H9 (cell line): ENCODE measurements around the gene TRIM59. TPM values are rescaled to one million over a fixed set of nuclear protein-coding genes. Genes with fewer than 3 reads are reported as not detected.

ENCODE experiments used
- DNase-seq: peaks from one replicate; pipeline ENCODE4 v3.0.0-alpha.2; 2017
- H2AFZ ChIP-seq: one replicate; pipeline ENCODE4 v1.6.1; 2013; ENCODE audit warnings: mild to moderate bottlenecking, low read length, control low read depth, moderate library complexity
- H2AK5ac ChIP-seq: 2 replicates; pipeline ENCODE4 v1.6.1; 2013; ENCODE audit warnings: low read length, control low read depth, mixed read lengths; ENCODE audit not compliant: insufficient read length
- H2BK120ac ChIP-seq: one replicate; pipeline ENCODE4 v1.6.1; 2013; ENCODE audit warnings: low read depth, mild to moderate bottlenecking, low read length, control low read depth, inconsistent platforms; ENCODE audit not compliant: poor library complexity, severe bottlenecking
- H2BK12ac ChIP-seq: 2 replicates; pipeline ENCODE4 v1.6.1; 2013; ENCODE audit warnings: low read length, control low read depth, mixed read lengths, low read depth; ENCODE audit not compliant: insufficient read length
- H2BK15ac ChIP-seq: 2 replicates; pipeline ENCODE4 v1.6.1; 2013; ENCODE audit warnings: low read depth, low read length, control low read depth
- H2BK20ac ChIP-seq: one replicate; pipeline ENCODE4 v1.6.1; 2013; ENCODE audit warnings: low read depth, mild to moderate bottlenecking, low read length, control low read depth, inconsistent platforms; ENCODE audit not compliant: poor library complexity, severe bottlenecking
- H2BK5ac ChIP-seq: 2 replicates; pipeline ENCODE4 v1.6.1; 2013; ENCODE audit warnings: low read length, control low read depth, mixed read lengths; ENCODE audit not compliant: insufficient read length
- H3K14ac ChIP-seq: 2 replicates; pipeline ENCODE4 v1.6.1; 2013; ENCODE audit warnings: low read length, control low read depth; ENCODE audit not compliant: insufficient read depth
- H3K18ac ChIP-seq: 2 replicates; pipeline ENCODE4 v1.6.1; 2013; ENCODE audit warnings: low read depth, mild to moderate bottlenecking, mixed read lengths, low read length, control low read depth; ENCODE audit not compliant: insufficient read length
- H3K23ac ChIP-seq: 2 replicates; pipeline ENCODE4 v1.6.1; 2013; ENCODE audit warnings: low read length, control low read depth, mixed read lengths, low read depth; ENCODE audit not compliant: insufficient read length
- H3K23me2 ChIP-seq: 2 replicates; pipeline ENCODE4 v1.6.1; 2013; ENCODE audit warnings: low read depth, mild to moderate bottlenecking, mixed read lengths, low read length, control low read depth; ENCODE audit not compliant: insufficient read length, poor library complexity, severe bottlenecking
- H3K27ac ChIP-seq: 2 replicates; pipeline ENCODE4 v1.5.1; 2013; ENCODE audit warnings: low read length, control low read depth, mixed read lengths, low read depth; ENCODE audit not compliant: insufficient read length
- H3K27me3 ChIP-seq: 2 replicates; pipeline ENCODE4 v1.6.1; 2013; ENCODE audit warnings: low read length, control low read depth, inconsistent platforms; ENCODE audit not compliant: insufficient read depth
- H3K4ac ChIP-seq: 2 replicates; pipeline ENCODE4 v1.6.1; 2013; ENCODE audit warnings: low read depth, mild to moderate bottlenecking, control low read depth, inconsistent platforms, low read length, moderate library complexity
- H3K4me1 ChIP-seq: 2 replicates; pipeline ENCODE4 v1.6.1; 2013; ENCODE audit warnings: low read length, control low read depth, inconsistent platforms; ENCODE audit not compliant: insufficient read depth
- H3K4me2 ChIP-seq: 2 replicates; pipeline ENCODE4 v1.6.1; 2013; ENCODE audit warnings: low read length, control low read depth, mixed read lengths; ENCODE audit not compliant: insufficient read length, insufficient read depth
- H3K56ac ChIP-seq: 2 replicates; pipeline ENCODE4 v1.6.1; 2013; ENCODE audit warnings: low read depth, mild to moderate bottlenecking, mixed read lengths, low read length, control low read depth; ENCODE audit not compliant: insufficient read length
- H3K79me1 ChIP-seq: 2 replicates; pipeline ENCODE4 v1.6.1; 2013; ENCODE audit warnings: low read depth, mild to moderate bottlenecking, moderate library complexity, low read length, control low read depth, inconsistent platforms; ENCODE audit not compliant: insufficient read depth, poor library complexity, severe bottlenecking
- H3K79me2 ChIP-seq: 2 replicates; pipeline ENCODE4 v1.6.1; 2013; ENCODE audit warnings: low read length, control low read depth, inconsistent platforms; ENCODE audit not compliant: insufficient read depth
- H3K9ac ChIP-seq: 2 replicates; pipeline ENCODE4 v1.6.1; 2013; ENCODE audit warnings: low read length, control low read depth, mixed read lengths; ENCODE audit not compliant: insufficient read length; ENCODE audit errors: extremely low read depth
- H3K9me3 ChIP-seq: one replicate; pipeline ENCODE4 v1.6.1; 2013; ENCODE audit warnings: low read depth, low read length, inconsistent platforms; ENCODE audit not compliant: control insufficient read depth
- H3T11ph ChIP-seq: one replicate; pipeline ENCODE4 v1.6.1; 2013; ENCODE audit warnings: mild to moderate bottlenecking, low read length, control low read depth, inconsistent platforms
- H4K20me1 ChIP-seq: one replicate; pipeline ENCODE4 v1.6.1; 2013; ENCODE audit not compliant: control insufficient read depth, insufficient read length, insufficient read depth
- H4K5ac ChIP-seq: 2 replicates; pipeline ENCODE4 v1.6.1; 2013; ENCODE audit warnings: low read depth, mild to moderate bottlenecking, mixed read lengths, low read length, control low read depth; ENCODE audit not compliant: insufficient read length
- H4K8ac ChIP-seq: replicated peaks from 2 replicates; pipeline ENCODE4 v1.6.1; 2013; ENCODE audit warnings: low read length, control low read depth, mixed read lengths, low read depth; ENCODE audit not compliant: insufficient read length
- H4K91ac ChIP-seq: 2 replicates; pipeline ENCODE4 v1.6.1; 2013; ENCODE audit warnings: low read depth, mild to moderate bottlenecking, moderate library complexity, mixed read lengths, low read length, control low read depth; ENCODE audit not compliant: insufficient read length
- H3K27ac Mint-ChIP-seq, 3 experiments: 2 replicates in 2 of 3; 3 replicates in 1 of 3; pipeline ENCODE4 v1.8.0; 2020 to 2021; ENCODE audit warnings: mixed read lengths in 3 of 3, mild to moderate bottlenecking in 1 of 3, moderate library complexity in 1 of 3
- H3K27me3 Mint-ChIP-seq: 2 replicates; pipeline ENCODE4 v1.8.0; 2021; ENCODE audit warnings: low read depth, mild to moderate bottlenecking, moderate library complexity, mixed read lengths
- H3K36me3 Mint-ChIP-seq, 3 experiments: 2 replicates in 2 of 3; 3 replicates in 1 of 3; pipeline ENCODE4 v1.8.0; 2020 to 2021; ENCODE audit warnings: low read depth in 3 of 3, mixed read lengths in 3 of 3; ENCODE audit not compliant: insufficient read depth in 1 of 3
- H3K4me1 Mint-ChIP-seq, 2 experiments: 2 replicates each; pipeline ENCODE4 v1.8.0; 2020; ENCODE audit warnings: mixed read lengths in 2 of 2
- H3K4me3 Mint-ChIP-seq, 2 experiments: 2 replicates in 1 of 2; 3 replicates in 1 of 2; pipeline ENCODE4 v1.8.0; 2020 to 2021; ENCODE audit warnings: mild to moderate bottlenecking in 2 of 2, mixed read lengths in 2 of 2, moderate library complexity in 1 of 2
- H3K9me3 Mint-ChIP-seq, 2 experiments: 2 replicates in 1 of 2; 3 replicates in 1 of 2; pipeline ENCODE4 v1.8.0; 2020; ENCODE audit warnings: mild to moderate bottlenecking in 2 of 2, mixed read lengths in 2 of 2, moderate library complexity in 1 of 2
- total RNA-seq: library from RNA; stranded (reverse); gene quantifications from 2 replicates; pipeline ENCODE4 v1.2.1, GENCODE V29; 2021
- TF ChIP-seq, protein P1 (sequence below): fragments of 200-600 bp; sonication (generic); conservative IDR thresholded peaks from 3 replicates; pipeline ENCODE4 v1.8.0; 2021; ENCODE audit warnings: antibody characterized with exemption, mild to moderate bottlenecking

TRIM59 gene
- total RNA-seq, 1 experiment from 2014 or later: 47.6 TPM

DNA sequence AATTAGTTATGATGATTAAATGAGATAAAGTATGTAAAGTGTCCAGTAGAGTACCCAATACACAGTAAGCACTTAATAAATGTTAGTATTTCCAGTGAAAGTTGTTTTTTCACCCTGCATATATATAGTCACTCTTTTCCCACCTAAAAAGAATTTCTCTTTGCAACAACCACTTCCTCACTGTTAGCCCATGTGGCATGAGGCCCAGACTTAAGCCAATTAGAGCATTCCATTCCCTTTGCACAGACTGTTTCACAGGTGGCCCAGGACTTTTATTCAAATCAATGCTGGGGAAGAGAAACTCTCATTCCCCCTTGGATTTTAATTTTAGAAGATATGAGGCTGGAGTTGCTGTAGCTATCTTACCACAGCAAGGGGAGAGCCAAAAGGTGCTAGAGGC, 54.3 kb downstream of the TRIM59 start:
- TF ChIP-seq, protein P1, sequence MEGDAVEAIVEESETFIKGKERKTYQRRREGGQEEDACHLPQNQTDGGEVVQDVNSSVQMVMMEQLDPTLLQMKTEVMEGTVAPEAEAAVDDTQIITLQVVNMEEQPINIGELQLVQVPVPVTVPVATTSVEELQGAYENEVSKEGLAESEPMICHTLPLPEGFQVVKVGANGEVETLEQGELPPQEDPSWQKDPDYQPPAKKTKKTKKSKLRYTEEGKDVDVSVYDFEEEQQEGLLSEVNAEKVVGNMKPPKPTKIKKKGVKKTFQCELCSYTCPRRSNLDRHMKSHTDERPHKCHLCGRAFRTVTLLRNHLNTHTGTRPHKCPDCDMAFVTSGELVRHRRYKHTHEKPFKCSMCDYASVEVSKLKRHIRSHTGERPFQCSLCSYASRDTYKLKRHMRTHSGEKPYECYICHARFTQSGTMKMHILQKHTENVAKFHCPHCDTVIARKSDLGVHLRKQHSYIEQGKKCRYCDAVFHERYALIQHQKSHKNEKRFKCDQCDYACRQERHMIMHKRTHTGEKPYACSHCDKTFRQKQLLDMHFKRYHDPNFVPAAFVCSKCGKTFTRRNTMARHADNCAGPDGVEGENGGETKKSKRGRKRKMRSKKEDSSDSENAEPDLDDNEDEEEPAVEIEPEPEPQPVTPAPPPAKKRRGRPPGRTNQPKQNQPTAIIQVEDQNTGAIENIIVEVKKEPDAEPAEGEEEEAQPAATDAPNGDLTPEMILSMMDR: no peak
- Histone ChIP-seq H3K9me3 (no peaks in the 10 kb centered on the region), H3K23ac (no peak overlapping the region), H3K4me2 (no peak overlapping the region), H4K8ac (no peak overlapping the region), H3K79me1 (peaks cover 3% of the 10 kb centered on the region), H3K79me2 (peaks cover 4% of the 10 kb centered on the region; the same call in 1 of the 2 replicates), H2BK12ac (no peak overlapping the region), H4K20me1 (no peaks in the 10 kb centered on the region), H2AK5ac (no peak overlapping the region), H4K5ac (no peak overlapping the region), H3K27ac (no peak overlapping the region), H3K9ac (no peak overlapping the region), H3K4me1 (no peaks in the 10 kb centered on the region), H2BK20ac (no peak overlapping the region), H2BK15ac (no peak overlapping the region), H2AFZ (no peak overlapping the region), H3T11ph (no peak overlapping the region), H2BK120ac (no peak overlapping the region), H2BK5ac (no peak overlapping the region), H3K56ac (no peak overlapping the region), H3K4ac (no peak overlapping the region), H3K27me3 (no peaks in the 10 kb centered on the region), H3K14ac (no peak overlapping the region), H3K23me2 (no peaks in the 10 kb centered on the region), H4K91ac (no peak overlapping the region), H3K18ac (no peak overlapping the region)
- peaks cover 0 to 1% (median 0%) of the 10 kb centered on the region in 3 experiments; a peak in 3 of 7 replicates for H3K36me3 Mint-ChIP-seq
- peaks cover 3% of the 10 kb centered on the region; the same call in 1 of the 2 replicates for H3K27me3 Mint-ChIP-seq
- H3K4me3 Mint-ChIP-seq: no peak overlapping the region
- peaks cover 13 to 14% of the 10 kb centered on the region in 2 experiments for H3K4me1 Mint-ChIP-seq
- peaks cover 0 to 4% of the 10 kb centered on the region in 2 experiments; a peak in 1 of 5 replicates for H3K9me3 Mint-ChIP-seq
- no peak for DNase-seq
- H3K27ac Mint-ChIP-seq: peak overlapping the region; percentile 17 to 88 (median 19); a peak in 3 of 7 replicates
